Endothelial cell of umbilical vein (primary cell): ENCODE measurements around the gene RBAK. TPM values are rescaled to one million over a fixed set of nuclear protein-coding genes. Genes with fewer than 3 reads are reported as not detected.

ENCODE experiments used
- BruUV-seq: library from RNA; stranded (reverse); fragments of 400-500 nt; replicated peaks from 2 replicates; lab custom pipeline; 2021; lab: Mats Ljungman, UMichigan
- CTCF ChIA-PET: fragments of 300-600, 350-600 bp; sonication (Branson Sonifier 250); formaldehyde crosslinking; loops from one replicate; lab custom pipeline; 2021; ENCODE audit warnings: antibody characterized with exemption, inconsistent platforms; lab: Charles Lee
- POLR2A ChIA-PET: fragments of 300-600, 350-600 bp; sonication (Branson Sonifier 250); formaldehyde crosslinking; loops from one replicate; lab custom pipeline; 2021; ENCODE audit warnings: antibody characterized with exemption, inconsistent platforms; lab: Charles Lee
- DNase-seq: peaks from one replicate; pipeline ENCODE4 v3.0.0-alpha.2; 2011; ENCODE audit warnings: low read depth, low spot score
- FAIRE-seq: peaks from 2 replicates; lab custom pipeline; 2011; peaks lifted over from hg19 to GRCh38; lab: Jason Lieb, UNC
- H2AFZ ChIP-seq: 2 replicates; pipeline ENCODE4 v1.6.0; 2012; ENCODE audit warnings: low read depth, low read length, control low read depth, inconsistent platforms
- H3K27ac ChIP-seq: 2 replicates; pipeline ENCODE4 v1.5.1; 2011; ENCODE audit warnings: low read depth, mild to moderate bottlenecking, control low read depth, low read length, moderate library complexity; ENCODE audit not compliant: insufficient read depth
- H3K27me3 ChIP-seq, 2 experiments: 2 replicates each; pipeline versions ENCODE4 v1.6.0 to v1.6.1; 2011; ENCODE audit warnings: low read length in 2 of 2, mixed read lengths in 1 of 2; ENCODE audit not compliant: control insufficient read depth in 2 of 2, insufficient read depth in 2 of 2
- H3K36me3 ChIP-seq, 2 experiments: 2 replicates in 1 of 2; 3 replicates in 1 of 2; pipeline ENCODE4 v1.5.1; 2011; ENCODE audit warnings: low read length in 2 of 2, mild to moderate bottlenecking in 1 of 2, moderate library complexity in 1 of 2; ENCODE audit not compliant: control insufficient read depth in 2 of 2, insufficient read depth in 2 of 2; ENCODE audit errors: extremely low read depth in 1 of 2
- H3K4me1 ChIP-seq: 3 replicates; pipeline ENCODE4 v1.5.1; 2011; ENCODE audit warnings: mild to moderate bottlenecking, low read length; ENCODE audit not compliant: control insufficient read depth, insufficient read depth; ENCODE audit errors: extremely low read depth
- H3K4me2 ChIP-seq: 2 replicates; pipeline ENCODE4 v1.6.1; 2011; ENCODE audit warnings: low read length, control low read depth, mixed read lengths; ENCODE audit not compliant: insufficient read depth
- H3K4me3 ChIP-seq, 3 experiments: fragments of 200-600 bp in 1 of 3; sonication (generic), shearing (Covaris generic) in 1 of 3; replicated peaks in 1 of 3; 2 replicates each; pipeline ENCODE4 v1.5.1; 2011 to 2016; ENCODE audit warnings: control low read depth in 3 of 3, low read length in 3 of 3, mild to moderate bottlenecking in 2 of 3, inconsistent platforms in 1 of 3, low read depth in 1 of 3, moderate library complexity in 1 of 3; ENCODE audit not compliant: insufficient read depth in 1 of 3
- H3K79me2 ChIP-seq: 2 replicates; pipeline ENCODE4 v1.6.0; 2012; ENCODE audit warnings: low read length, inconsistent platforms; ENCODE audit not compliant: control insufficient read depth, insufficient read depth
- H3K9ac ChIP-seq: replicated peaks from 2 replicates; pipeline ENCODE3; 2011; ENCODE audit warnings: low read length, control low read depth; ENCODE audit not compliant: insufficient read depth; ENCODE audit errors: extremely low read depth
- H3K9me1 ChIP-seq: replicated peaks from 3 replicates; pipeline ENCODE4 v1.6.0; 2011; ENCODE audit warnings: mild to moderate bottlenecking, low read length; ENCODE audit not compliant: control insufficient read depth, insufficient read depth; ENCODE audit errors: extremely low read depth
- H3K9me3 ChIP-seq: replicated peaks from 2 replicates; pipeline ENCODE4 v1.5.1; 2012; ENCODE audit warnings: low read length, inconsistent platforms; ENCODE audit not compliant: control insufficient read depth, insufficient read depth
- H4K20me1 ChIP-seq: replicated peaks from 2 replicates; pipeline ENCODE3; 2011; ENCODE audit warnings: mild to moderate bottlenecking, low read length; ENCODE audit not compliant: control insufficient read depth, insufficient read depth; ENCODE audit errors: extremely low read depth
- EZH2 ChIP-seq: IDR thresholded peaks from 2 replicates; pipeline ENCODE4 v1.6.1; 2012; ENCODE audit warnings: borderline replicate concordance, low read depth, mild to moderate bottlenecking, moderate library complexity, low read length, inconsistent platforms; ENCODE audit not compliant: severe bottlenecking
- FOS ChIP-seq: IDR thresholded peaks from 2 replicates; pipeline ENCODE4 v1.6.1; 2011; ENCODE audit warnings: mild to moderate bottlenecking, low read length, moderate library complexity, borderline replicate concordance; ENCODE audit not compliant: insufficient read depth
- GATA2 ChIP-seq: IDR thresholded peaks from 2 replicates; pipeline ENCODE4 v1.7.0; 2011; ENCODE audit warnings: low read depth, mild to moderate bottlenecking, moderate library complexity, mixed read lengths, low read length; ENCODE audit not compliant: insufficient read length, insufficient read depth
- JUN ChIP-seq: IDR thresholded peaks from 2 replicates; pipeline ENCODE4 v1.6.1; 2011; ENCODE audit warnings: borderline replicate concordance, low read depth; ENCODE audit not compliant: insufficient read length, insufficient read depth
- MYC ChIP-seq: IDR thresholded peaks from one replicate; pipeline ENCODE4 v1.6.1; 2011; ENCODE audit warnings: mild to moderate bottlenecking, low read depth, low read length
- POLR2A ChIP-seq: IDR thresholded peaks from 2 replicates; pipeline ENCODE4 v1.6.1; 2012; ENCODE audit warnings: low read depth, mild to moderate bottlenecking, control low read depth, low read length
- POLR2AphosphoS5 ChIP-seq: IDR thresholded peaks from 2 replicates; pipeline ENCODE4 v1.6.1; 2012; ENCODE audit warnings: low read depth, mild to moderate bottlenecking, control low read depth, low read length, moderate library complexity; ENCODE audit not compliant: insufficient read depth
- dilution Hi-C: fragments of 300-500 bp; cut with MboI; formaldehyde crosslinking; loops from one replicate; pipeline ENCODE4 v1.15.0; 2019; ENCODE audit warnings: low sequenced_read_pairs; ENCODE audit not compliant: extremely low pct_ligation_motif_present
- intact Hi-C: fragments of 100-400 bp; cut with micrococcal nuclease; formaldehyde crosslinking; loops from one replicate; pipeline ENCODE4 v1.10.0; 2022
- polyA plus RNA-seq, 4 experiments: library from polyadenylated mRNA; depleted of rRNA in 3 of 4; stranded (reverse) in 3 of 4; unstranded in 1 of 4; fragments of >200 nt; gene quantifications; 2 replicates each; pipeline versions ENCODE4 v1.2.1 to v1.2.3, GENCODE V29; 2011 to 2012; ENCODE audit warnings: missing spikeins in 1 of 4
- total RNA-seq: library from RNA; stranded (reverse); gene quantifications from 2 replicates; pipeline ENCODE4 v1.2.3, GENCODE V29; 2021
- TF ChIP-seq, protein P1 (sequence below): IDR thresholded peaks from 2 replicates; pipeline ENCODE4 v1.6.1; 2011; ENCODE audit not compliant: insufficient read depth, insufficient read length
- TF ChIP-seq, protein P2 (sequence below), 2 donors: IDR thresholded peaks; 1 replicate in 1 of 2; 2 replicates in 1 of 2; pipeline ENCODE4 v1.5.1; 2011; ENCODE audit warnings: low read length in 2 of 2, mild to moderate bottlenecking in 2 of 2, moderate library complexity in 2 of 2, control low read depth in 1 of 2, inconsistent platforms in 1 of 2, low read depth in 1 of 2; ENCODE audit not compliant: insufficient read depth in 1 of 2; ENCODE audit errors: extremely low read depth in 1 of 2

The RBAK gene
- total and polyA plus RNA-seq, 2 donors (not counting 3 experiments of a cell fraction or from before 2014, with no cell fraction given), result 1.4 to 8.6 TPM

DNA sequence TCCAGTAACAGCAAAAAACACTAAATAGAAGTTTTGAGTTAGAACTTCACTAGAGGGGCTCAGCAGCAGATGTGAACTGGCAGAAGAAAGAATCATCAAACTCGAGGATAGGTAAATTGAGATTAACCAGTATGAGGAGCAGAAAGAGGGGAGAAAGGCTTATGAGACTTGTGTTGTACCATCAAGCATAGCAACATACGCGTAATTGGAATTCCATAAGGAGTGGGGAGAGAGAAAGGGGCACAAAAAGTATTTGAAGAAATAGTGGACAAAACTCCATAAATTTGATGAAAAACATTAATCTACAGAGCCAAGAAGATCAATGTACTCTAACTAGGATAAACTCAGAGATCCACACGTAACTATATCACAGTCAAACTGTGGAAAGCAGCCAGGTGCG, 48.3 kb downstream of the RBAK start:
- H3K79me2 ChIP-seq, result no peaks in the 10 kb centered on the region
- H4K20me1 ChIP-seq, result no peaks in the 10 kb centered on the region
- dilution Hi-C loops, result no loop called here
- TF ChIP-seq POLR2AphosphoS5 (no peak), FOS (no peak), EZH2 (no peak), POLR2A (no peak), GATA2 (no peak), MYC (no peak), JUN (no peak)
- TF ChIP-seq, protein P1, sequence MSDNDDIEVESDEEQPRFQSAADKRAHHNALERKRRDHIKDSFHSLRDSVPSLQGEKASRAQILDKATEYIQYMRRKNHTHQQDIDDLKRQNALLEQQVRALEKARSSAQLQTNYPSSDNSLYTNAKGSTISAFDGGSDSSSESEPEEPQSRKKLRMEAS, result no peak
- TF ChIP-seq, protein P2, sequence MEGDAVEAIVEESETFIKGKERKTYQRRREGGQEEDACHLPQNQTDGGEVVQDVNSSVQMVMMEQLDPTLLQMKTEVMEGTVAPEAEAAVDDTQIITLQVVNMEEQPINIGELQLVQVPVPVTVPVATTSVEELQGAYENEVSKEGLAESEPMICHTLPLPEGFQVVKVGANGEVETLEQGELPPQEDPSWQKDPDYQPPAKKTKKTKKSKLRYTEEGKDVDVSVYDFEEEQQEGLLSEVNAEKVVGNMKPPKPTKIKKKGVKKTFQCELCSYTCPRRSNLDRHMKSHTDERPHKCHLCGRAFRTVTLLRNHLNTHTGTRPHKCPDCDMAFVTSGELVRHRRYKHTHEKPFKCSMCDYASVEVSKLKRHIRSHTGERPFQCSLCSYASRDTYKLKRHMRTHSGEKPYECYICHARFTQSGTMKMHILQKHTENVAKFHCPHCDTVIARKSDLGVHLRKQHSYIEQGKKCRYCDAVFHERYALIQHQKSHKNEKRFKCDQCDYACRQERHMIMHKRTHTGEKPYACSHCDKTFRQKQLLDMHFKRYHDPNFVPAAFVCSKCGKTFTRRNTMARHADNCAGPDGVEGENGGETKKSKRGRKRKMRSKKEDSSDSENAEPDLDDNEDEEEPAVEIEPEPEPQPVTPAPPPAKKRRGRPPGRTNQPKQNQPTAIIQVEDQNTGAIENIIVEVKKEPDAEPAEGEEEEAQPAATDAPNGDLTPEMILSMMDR (IDR thresholded peaks at IDR 0.05; ENCODE audit: extremely low read depth in 1 of 2, insufficient read depth in 1 of 2, low read depth in 1 of 2, low read length in 2 of 2), result no peak
- H3K36me3 ChIP-seq, result no peaks in the 10 kb centered on the region
- DNase-seq, result no peak
- H2AFZ ChIP-seq, result no peak overlapping the region
- intact Hi-C loops, result no loop called here
- H3K27ac ChIP-seq, result no peak overlapping the region
- H3K4me3 ChIP-seq, result no peak overlapping the region
- no peaks in the 10 kb centered on the region for H3K9me1 ChIP-seq
- no peaks in the 10 kb centered on the region for H3K4me1 ChIP-seq
- BruUV-seq, result no TSS peak
- no peak overlapping the region for H3K4me2 ChIP-seq
- no peak for FAIRE-seq
- POLR2A ChIA-PET, result no interaction called here
- H3K9me3 ChIP-seq, result no peaks in the 10 kb centered on the region
- CTCF ChIA-PET, result interaction anchor here (1.2 kb wide), 1 partner anchor 25 kb away, joined by 3 read pairs; no protein-coding TSS in a partner anchor
- H3K27me3 ChIP-seq, result no peaks in the 10 kb centered on the region
- H3K9ac ChIP-seq, result no peak overlapping the region
